Lower lobe of right lung (tissue), 2 donors: ENCODE data around the gene EFHD2. TPM values are rescaled to one million over a fixed set of nuclear protein-coding genes. Genes with fewer than 3 reads are reported as not detected.

Experiments used
- ATAC-seq, 2 donors: fragments of 200-7000 bp; cut with Tn5 transposase; one replicate each; pipeline ENCODE4 v1.9.1; 2020 to 2022; ENCODE audit warnings: mild to moderate bottlenecking in 2 of 2, moderate library complexity in 2 of 2
- DNase-seq: peaks from one replicate; pipeline ENCODE4 v3.0.0-alpha.2; 2020
- H3K27ac ChIP-seq: fragments of 200-600 bp; one replicate; pipeline ENCODE4 v1.8.0; 2022
- H3K27me3 ChIP-seq: fragments of 200-600 bp; one replicate; pipeline ENCODE4 v1.8.0; 2022; ENCODE audit warnings: low read depth
- H3K36me3 ChIP-seq: fragments of 200-600 bp; one replicate; pipeline ENCODE4 v1.8.0; 2022; ENCODE audit warnings: mild to moderate bottlenecking
- H3K4me1 ChIP-seq: fragments of 200-600 bp; one replicate; pipeline ENCODE4 v1.8.0; 2022
- H3K4me3 ChIP-seq: fragments of 200-600 bp; one replicate; pipeline ENCODE4 v1.8.0; 2022; ENCODE audit warnings: mild to moderate bottlenecking
- H3K9me3 ChIP-seq: fragments of 200-600 bp; one replicate; pipeline ENCODE4 v1.8.0; 2022
- CTCF ChIP-seq: fragments of 200-600 bp; IDR thresholded peaks from one replicate; pipeline ENCODE4 v1.8.0; 2022; ENCODE audit warnings: antibody characterized with exemption, mild to moderate bottlenecking
- intact Hi-C: fragments of 100-400 bp; cut with DNase I; formaldehyde crosslinking; loops from one replicate; pipeline ENCODE4 v1.11.0; 2022
- total RNA-seq: library from RNA; stranded (reverse); fragmentation: NEBNext Ultra II Directional; extraction: Animal tissue kit (Norgen Biotek cat#: 25700); gene quantifications from one replicate; pipeline ENCODE4 v1.2.1, GENCODE V29; 2021
- donor health status: DM: no; HTN: yes; CAD: no; lungs with severe emphysema.

The EFHD2 gene
- total RNA-seq, 1 donor from 2014 or later: 100 TPM

GRCh38 chr1:15418806-15419515 is 9.3 kb downstream of the EFHD2 start:
- peaks cover 76% of the 10 kb centered on the region for H3K4me1 ChIP-seq
- no peak overlapping the region for H3K27ac ChIP-seq
- H3K36me3 ChIP-seq: peaks cover 11% of the 10 kb centered on the region
- H3K9me3 ChIP-seq: no peaks in the 10 kb centered on the region
- intact Hi-C loops: no loop called here
- TF ChIP-seq CTCF: no peak
- no peaks in the 10 kb centered on the region for H3K27me3 ChIP-seq
- no peak for DNase-seq
- no peak for ATAC-seq
- H3K4me3 ChIP-seq: no peak overlapping the region

- Histone ChIP-seq H3K9me3 (no peaks in the 10 kb centered on the region), H3K27ac (no peak overlapping the region), H3K4me1 (peaks cover 56% of the 10 kb centered on the region), H3K36me3 (peaks cover 11% of the 10 kb centered on the region), H3K4me3 (no peak overlapping the region), H3K27me3 (no peaks in the 10 kb centered on the region)
- DNase-seq (no peak), ATAC-seq (no peak)
- TF ChIP-seq CTCF: no peak
- intact Hi-C loops: no loop called here
Measured at GRCh38 chr1:15420853-15421465, 11.3 kb downstream of the EFHD2 start.

- Histone ChIP-seq H3K4me1 (peaks cover 37% of the 10 kb centered on the region), H3K9me3 (no peaks in the 10 kb centered on the region), H3K4me3 (no peak overlapping the region), H3K36me3 (peaks cover 29% of the 10 kb centered on the region), H3K27ac (no peak overlapping the region), H3K27me3 (no peaks in the 10 kb centered on the region)
- no peak for ATAC-seq
- DNase-seq: no peak
- intact Hi-C loops: no loop called here
- no peak for TF ChIP-seq CTCF
Measured at GRCh38 chr1:15422871-15423270, 13.2 kb downstream of the EFHD2 start.

- no peak overlapping the region for H3K27ac ChIP-seq
- DNase-seq: no peak
- H3K4me3 ChIP-seq: no peak overlapping the region
- no peak for ATAC-seq
- peaks cover 34% of the 10 kb centered on the region for H3K4me1 ChIP-seq
- TF ChIP-seq CTCF: no peak
- H3K9me3 ChIP-seq: no peaks in the 10 kb centered on the region
- H3K27me3 ChIP-seq: no peaks in the 10 kb centered on the region
- intact Hi-C loops: no loop called here
- H3K36me3 ChIP-seq: peaks cover 33% of the 10 kb centered on the region
Measured at GRCh38 chr1:15423355-15424077, 13.8 kb downstream of the EFHD2 start.

GRCh38 chr1:15424146-15424667 is 14.5 kb downstream of the EFHD2 start:
- DNase-seq: peak; percentile 69
- Histone ChIP-seq H3K27ac (no peak overlapping the region), H3K27me3 (no peaks in the 10 kb centered on the region), H3K36me3 (peaks cover 40% of the 10 kb centered on the region), H3K4me3 (no peak overlapping the region), H3K9me3 (no peaks in the 10 kb centered on the region), H3K4me1 (peaks cover 27% of the 10 kb centered on the region)
- TF ChIP-seq CTCF: no peak
- intact Hi-C loops: no loop called here
- ATAC-seq: peak; percentile 43 to 72
